ENCODE data around the gene METTL26.

- TF ChIP-seq KDM5A (IDR thresholded peaks at IDR 0.05) (no peak), CTCF (IDR thresholded peaks at IDR 0.05) (no peak), CEBPB (IDR thresholded peaks at IDR 0.05) (no peak), MAFK (IDR thresholded peaks at IDR 0.05; ENCODE audit: partially characterized antibody) (no peak)
Observed at GRCh38 chr16:679814-680624, 43.9 kb upstream of the METTL26 start, which contains the start of gene STUB1.

All from A549 (cell line).